Common myeloid progenitor, CD34-positive (primary cell): ENCODE measurements around the gene KRT84.
"Not testable (repeated sequence)": the region's sequence is repeated elsewhere in the genome, so short reads cannot be mapped to it uniquely, and the experiment has no call there.

Experiments used
- CTCF ChIA-PET: fragments of 350-600 bp; sonication (Branson Sonifier 250); formaldehyde crosslinking; loops from one replicate; lab custom pipeline; 2021; ENCODE audit warnings: antibody characterized with exemption; lab: Charles Lee
- POLR2A ChIA-PET: fragments of 350-600 bp; sonication (Branson Sonifier 250); formaldehyde crosslinking; loops from one replicate; lab custom pipeline; 2021; ENCODE audit warnings: antibody characterized with exemption; lab: Charles Lee
- DNase-seq, 3 donors: peaks; one replicate each; pipeline versions ENCODE4 v3.0.0 to v3.0.0-alpha.2; 2013
- H3K27ac ChIP-seq, 2 experiments: 1 replicate in 1 of 2; 2 replicates in 1 of 2; pipeline ENCODE4 v1.7.0; 2013; ENCODE audit warnings: inconsistent platforms in 2 of 2, low read length in 2 of 2, mild to moderate bottlenecking in 2 of 2, low read depth in 1 of 2, moderate library complexity in 1 of 2; ENCODE audit not compliant: severe bottlenecking in 2 of 2, insufficient read depth in 1 of 2, poor library complexity in 1 of 2
- H3K27me3 ChIP-seq, 5 experiments: replicated peaks in 2 of 5; 1 replicate in 3 of 5; 2 replicates in 2 of 5; pipeline versions ENCODE4 v1.6.1 to v1.7.0; 2013; ENCODE audit warnings: low read length in 4 of 5, mild to moderate bottlenecking in 2 of 5, moderate library complexity in 2 of 5, inconsistent platforms in 1 of 5; ENCODE audit not compliant: insufficient read depth in 5 of 5, control insufficient read depth in 4 of 5
- H3K36me3 ChIP-seq, 4 experiments: 1 replicate in 2 of 4; 2 replicates in 2 of 4; pipeline versions ENCODE4 v1.6.1 to v1.7.0; 2013; ENCODE audit warnings: low read length in 3 of 4, control low read depth in 1 of 4, mild to moderate bottlenecking in 1 of 4; ENCODE audit not compliant: control insufficient read depth in 4 of 4, insufficient read depth in 4 of 4
- H3K4me1 ChIP-seq, 4 experiments: 1 replicate in 3 of 4; 2 replicates in 1 of 4; pipeline versions ENCODE4 v1.6.1 to v1.7.1; 2013; ENCODE audit warnings: low read length in 3 of 4, mild to moderate bottlenecking in 3 of 4, control low read depth in 1 of 4, inconsistent platforms in 1 of 4, moderate library complexity in 1 of 4; ENCODE audit not compliant: control insufficient read depth in 4 of 4, insufficient read depth in 4 of 4; ENCODE audit errors: control extremely low read depth in 1 of 4
- H3K4me3 ChIP-seq, 7 experiments: 1 replicate in 4 of 7; 2 replicates in 3 of 7; pipeline versions ENCODE4 v1.5.1 to v1.7.0; 2013; ENCODE audit warnings: mild to moderate bottlenecking in 7 of 7, low read length in 6 of 7, moderate library complexity in 6 of 7, inconsistent platforms in 2 of 7, low read depth in 2 of 7, control low read depth in 1 of 7; ENCODE audit not compliant: insufficient read depth in 4 of 7, control insufficient read depth in 1 of 7; ENCODE audit errors: extremely low read depth in 1 of 7
- H3K9me3 ChIP-seq, 5 experiments: 1 replicate in 4 of 5; 2 replicates in 1 of 5; pipeline versions ENCODE4 v1.6.1 to v1.7.1; 2013; ENCODE audit warnings: low read length in 4 of 5, mild to moderate bottlenecking in 2 of 5, inconsistent platforms in 1 of 5, low read depth in 1 of 5, moderate library complexity in 1 of 5; ENCODE audit not compliant: control insufficient read depth in 4 of 5, insufficient read depth in 2 of 5; ENCODE audit errors: control extremely low read depth in 1 of 5
- WGBS: methylation state at CpG from one replicate; pipeline ENCODE4 v1.1.5; 2013; ENCODE audit not compliant: insufficient coverage; 5-methylcytosine and 5-hydroxymethylcytosine counted together

KRT84 gene

GRCh38 chr12:52347551-52348510, 37.6 kb downstream of the KRT84 start:
- Histone ChIP-seq H3K36me3 (no peaks in the 10 kb centered on the region), H3K4me1 (peaks cover 0 to 18% (median 7%) of the 10 kb centered on the region in 4 experiments), H3K27me3 (peaks cover 0 to 19% (median 0%) of the 10 kb centered on the region in 5 experiments), H3K27ac (no peak overlapping the region), H3K9me3 (peaks cover 0 to 3% (median 0%) of the 10 kb centered on the region in 5 experiments), H3K4me3 (no peak overlapping the region)
- DNase-seq: no peak
- POLR2A ChIA-PET: interaction anchor here (0.7 kb wide), 1 partner anchor 637 kb away, joined by 7 read pairs; no protein-coding TSS in a partner anchor
- WGBS: 89% methylated on average over 13 of the region's 16 CpGs
- CTCF ChIA-PET: interaction anchor here (0.9 to 2.0 kb wide), 2 partner anchors 37 to 532 kb away, joined by 3 to 5 read pairs; no protein-coding TSS in a partner anchor

- CTCF ChIA-PET: interaction anchor here (0.9 to 2.0 kb wide), 2 partner anchors 19 to 533 kb away, joined by 3 to 8 read pairs; no protein-coding TSS in a partner anchor
- Histone ChIP-seq H3K4me3 (no peak overlapping the region), H3K36me3 (no peaks in the 10 kb centered on the region), H3K27ac (no peak overlapping the region), H3K9me3 (peaks cover 0 to 3% (median 0%) of the 10 kb centered on the region in 5 experiments), H3K4me1 (peaks cover 0 to 13% (median 6%) of the 10 kb centered on the region in 4 experiments), H3K27me3 (peaks cover 0 to 19% (median 0%) of the 10 kb centered on the region in 5 experiments)
- no peak for DNase-seq
- POLR2A ChIA-PET: interaction anchor here (0.7 kb wide), 1 partner anchor 638 kb away, joined by 7 read pairs; no protein-coding TSS in a partner anchor
- WGBS: 94% methylated on average over 6 of the region's 9 CpGs
Observed at GRCh38 chr12:52347016-52347415, 38.4 kb downstream of the KRT84 start.

- CTCF ChIA-PET: interaction anchor here (2.0 kb wide), 1 partner anchor 19 kb away, joined by 8 read pairs; no protein-coding TSS in a partner anchor
- Histone ChIP-seq H3K27ac (no peak overlapping the region), H3K9me3 (peaks cover 0 to 3% (median 0%) of the 10 kb centered on the region in 5 experiments), H3K4me1 (peaks cover 0 to 9% (median 3%) of the 10 kb centered on the region in 4 experiments), H3K36me3 (no peaks in the 10 kb centered on the region), H3K27me3 (peaks cover 0 to 19% (median 0%) of the 10 kb centered on the region in 5 experiments), H3K4me3 (no peak overlapping the region)
- POLR2A ChIA-PET: no interaction called here
- WGBS: 47% methylated on average over 3 of the region's 4 CpGs
- no peak for DNase-seq
Observed at GRCh38 chr12:52346593-52346992, 38.9 kb downstream of the KRT84 start.

- whole genome bisulfite sequencing: no CpG with 5 or more reads among the region's 8 CpGs
- DNase-seq, H3K27ac ChIP-seq, H3K4me1 ChIP-seq, H3K4me3 ChIP-seq, H3K36me3 ChIP-seq, H3K9me3 ChIP-seq, POLR2A ChIA-PET: not testable (repeated sequence)
- peaks cover 0 to 17% (median 0%) of the 10 kb centered on the region in 5 experiments for H3K27me3 ChIP-seq
- CTCF ChIA-PET: interaction anchor here (0.7 to 2.2 kb wide), 4 partner anchors 8 to 67 kb away, joined by 3 to 9 read pairs (median 6); no protein-coding TSS in a partner anchor
Observed at GRCh38 chr12:52345041-52345440, 40.4 kb downstream of the KRT84 start.

- DNase-seq: no peak
- ChIA-PET CTCF (interaction anchor here (0.7 to 2.2 kb wide), 5 partner anchors 17 to 66 kb away, joined by 3 to 9 read pairs (median 4); no protein-coding TSS in a partner anchor), POLR2A (no interaction called here)
- Histone ChIP-seq H3K4me1 (no peaks in the 10 kb centered on the region), H3K27ac (no peak overlapping the region), H3K9me3 (peaks cover 0 to 3% (median 0%) of the 10 kb centered on the region in 5 experiments), H3K36me3 (no peaks in the 10 kb centered on the region), H3K27me3 (peaks cover 0 to 15% (median 0%) of the 10 kb centered on the region in 5 experiments), H3K4me3 (no peak overlapping the region)
- 96% methylated on average over 8 of the region's 12 CpGs for WGBS
Observed at GRCh38 chr12:52344111-52344510, 41.3 kb downstream of the KRT84 start.

- H3K27me3 ChIP-seq: peaks cover 0 to 15% (median 0%) of the 10 kb centered on the region in 5 experiments
- POLR2A ChIA-PET: no interaction called here
Observed at GRCh38 chr12:52343550-52343949, 41.9 kb downstream of the KRT84 start.

More at GRCh38 chr12:52343550-52343949, 41.9 kb downstream of the KRT84 start:
- DNase-seq: no peak
- Histone ChIP-seq H3K9me3 (peaks cover 0 to 3% (median 0%) of the 10 kb centered on the region in 5 experiments), H3K4me3 (no peak overlapping the region), H3K4me1 (no peaks in the 10 kb centered on the region), H3K36me3 (no peaks in the 10 kb centered on the region), H3K27ac (no peak overlapping the region)
- 90% methylated on average over 1 of the region's 2 CpGs for WGBS
- CTCF ChIA-PET: interaction anchor here (1.0 to 2.2 kb wide), 2 partner anchors 16 to 25 kb away, joined by 3 to 9 read pairs; no protein-coding TSS in a partner anchor
